Measurements from ENCODE around the gene FURIN. TPM values are rescaled to one million over a fixed set of nuclear protein-coding genes. Genes with fewer than 3 reads are reported as not detected.

FURIN gene
- total RNA-seq, 1 donor from 2014 or later: 47.6 TPM

DNA sequence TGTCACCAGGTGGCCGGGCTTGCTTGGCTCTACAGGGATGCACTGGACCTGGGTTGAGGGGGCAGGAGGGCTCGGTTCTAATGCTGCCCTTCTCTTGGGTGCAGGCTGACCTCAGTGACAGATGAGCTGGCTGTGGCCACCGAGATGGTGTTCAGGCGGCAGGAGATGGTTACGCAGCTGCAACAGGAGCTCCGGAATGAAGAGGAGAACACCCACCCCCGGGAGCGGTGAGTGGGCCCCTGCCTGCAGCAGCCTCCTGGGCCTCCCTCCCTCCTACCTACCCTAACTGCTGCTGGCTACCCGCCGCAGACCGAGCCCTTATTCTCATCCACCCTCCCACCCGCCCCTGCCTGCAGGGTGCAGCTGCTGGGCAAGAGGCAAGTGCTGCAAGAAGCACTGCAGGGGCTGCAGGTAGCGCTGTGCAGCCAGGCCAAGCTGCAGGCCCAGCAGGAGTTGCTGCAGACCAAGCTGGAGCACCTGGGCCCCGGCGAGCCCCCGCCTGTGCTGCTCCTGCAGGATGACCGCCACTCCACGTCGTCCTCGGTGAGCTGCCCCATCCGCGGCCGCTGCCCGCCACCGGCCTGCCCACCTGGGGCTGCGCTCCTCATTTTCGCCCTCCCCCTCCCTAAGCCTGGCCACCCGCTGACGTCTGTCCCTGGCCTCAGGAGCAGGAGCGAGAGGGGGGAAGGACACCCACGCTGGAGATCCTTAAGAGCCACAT is 21.5 kb downstream of the FURIN start:
- TF ChIP-seq POLR2A (IDR thresholded peaks at IDR 0.05): no peak
- no peak for TF ChIP-seq POLR2AphosphoS5 (IDR thresholded peaks at IDR 0.05; ENCODE audit: insufficient read depth in 1 of 2, low read depth in 1 of 2)
- TF ChIP-seq, protein P1, sequence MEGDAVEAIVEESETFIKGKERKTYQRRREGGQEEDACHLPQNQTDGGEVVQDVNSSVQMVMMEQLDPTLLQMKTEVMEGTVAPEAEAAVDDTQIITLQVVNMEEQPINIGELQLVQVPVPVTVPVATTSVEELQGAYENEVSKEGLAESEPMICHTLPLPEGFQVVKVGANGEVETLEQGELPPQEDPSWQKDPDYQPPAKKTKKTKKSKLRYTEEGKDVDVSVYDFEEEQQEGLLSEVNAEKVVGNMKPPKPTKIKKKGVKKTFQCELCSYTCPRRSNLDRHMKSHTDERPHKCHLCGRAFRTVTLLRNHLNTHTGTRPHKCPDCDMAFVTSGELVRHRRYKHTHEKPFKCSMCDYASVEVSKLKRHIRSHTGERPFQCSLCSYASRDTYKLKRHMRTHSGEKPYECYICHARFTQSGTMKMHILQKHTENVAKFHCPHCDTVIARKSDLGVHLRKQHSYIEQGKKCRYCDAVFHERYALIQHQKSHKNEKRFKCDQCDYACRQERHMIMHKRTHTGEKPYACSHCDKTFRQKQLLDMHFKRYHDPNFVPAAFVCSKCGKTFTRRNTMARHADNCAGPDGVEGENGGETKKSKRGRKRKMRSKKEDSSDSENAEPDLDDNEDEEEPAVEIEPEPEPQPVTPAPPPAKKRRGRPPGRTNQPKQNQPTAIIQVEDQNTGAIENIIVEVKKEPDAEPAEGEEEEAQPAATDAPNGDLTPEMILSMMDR (IDR thresholded peaks at IDR 0.05): no peak
- no peak for DNase-seq (ENCODE audit: extremely low spot score in 2 of 2)
- Histone ChIP-seq H3K9me3 (no peaks in the 10 kb centered on the region), H3K27me3 (no peaks in the 10 kb centered on the region), H3K36me3 (peaks cover 0 to 52% of the 10 kb centered on the region in 2 donors), H3K4me1 (peaks cover 21% of the 10 kb centered on the region), H3K27ac (no peak overlapping the region), H3K4me3 (no peak overlapping the region)
- intact Hi-C loops (cut with DNase I): loop anchor here (10.0 kb wide), 1 partner anchor 175 kb away; the partner anchor contains the start of gene BLM

DNA sequence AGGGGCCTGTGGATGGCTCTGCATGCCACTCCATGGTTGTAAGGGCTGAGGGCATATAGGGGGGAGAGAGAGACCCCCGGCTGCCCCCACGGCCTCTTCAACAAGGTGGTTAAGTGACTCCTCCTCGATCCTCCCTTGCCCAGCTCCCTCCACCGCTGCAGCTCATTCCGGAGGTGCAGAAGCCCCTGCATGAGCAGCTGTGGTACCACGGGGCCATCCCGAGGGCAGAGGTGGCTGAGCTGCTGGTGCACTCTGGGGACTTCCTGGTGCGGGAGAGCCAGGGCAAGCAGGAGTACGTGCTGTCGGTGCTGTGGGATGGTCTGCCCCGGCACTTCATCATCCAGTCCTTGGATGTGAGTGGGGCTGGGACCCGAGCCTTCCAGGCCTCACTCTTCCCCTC is 22.5 kb downstream of the FURIN start:
- H3K27me3 ChIP-seq: no peaks in the 10 kb centered on the region
- no peak for TF ChIP-seq POLR2AphosphoS5 (IDR thresholded peaks at IDR 0.05; ENCODE audit: insufficient read depth in 1 of 2, low read depth in 1 of 2)
- no peak for DNase-seq (ENCODE audit: extremely low spot score in 2 of 2)
- H3K4me1 ChIP-seq: peaks cover 11% of the 10 kb centered on the region
- H3K4me3 ChIP-seq: no peak overlapping the region
- H3K36me3 ChIP-seq: peaks cover 0 to 60% of the 10 kb centered on the region in 2 donors
- H3K9me3 ChIP-seq: no peaks in the 10 kb centered on the region
- intact Hi-C loops (cut with DNase I): no loop called here
- no peak overlapping the region for H3K27ac ChIP-seq

DNA sequence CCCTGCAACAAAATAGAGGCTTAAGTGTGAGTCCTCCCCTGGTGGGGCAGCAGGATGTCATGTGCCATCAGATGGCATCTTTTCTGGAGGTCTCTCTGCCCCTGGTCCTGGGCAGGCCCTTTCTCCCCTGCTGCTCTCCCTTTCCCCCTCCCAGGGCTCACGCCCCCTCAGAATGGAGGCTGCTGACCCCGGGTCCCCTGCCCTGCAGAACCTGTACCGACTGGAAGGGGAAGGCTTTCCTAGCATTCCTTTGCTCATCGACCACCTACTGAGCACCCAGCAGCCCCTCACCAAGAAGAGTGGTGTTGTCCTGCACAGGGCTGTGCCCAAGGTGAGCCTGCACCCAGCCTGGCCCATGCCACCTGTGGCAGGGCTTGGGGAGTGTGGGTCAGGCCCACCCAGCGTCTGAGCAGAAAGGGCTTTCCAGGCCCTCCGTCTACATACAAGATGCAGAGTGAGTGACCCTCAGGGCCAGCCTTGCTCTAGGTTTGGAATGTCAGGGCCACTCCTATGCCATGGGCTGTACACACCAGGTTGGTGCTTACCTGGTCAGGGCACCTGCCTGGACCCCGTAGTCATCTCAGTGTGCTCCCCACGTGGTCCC is 23.1 kb downstream of the FURIN start:
- Histone ChIP-seq H3K27me3 (no peaks in the 10 kb centered on the region), H3K36me3 (peaks cover 0 to 60% of the 10 kb centered on the region in 2 donors), H3K4me1 (peaks cover 5% of the 10 kb centered on the region), H3K4me3 (no peak overlapping the region), H3K9me3 (no peaks in the 10 kb centered on the region), H3K27ac (no peak overlapping the region)
- no peak for DNase-seq (ENCODE audit: extremely low spot score in 2 of 2)
- TF ChIP-seq, protein P1 (IDR thresholded peaks at IDR 0.05): no peak
- TF ChIP-seq POLR2AphosphoS5 (IDR thresholded peaks at IDR 0.05; ENCODE audit: insufficient read depth in 1 of 2, low read depth in 1 of 2) (no peak), POLR2A (IDR thresholded peaks at IDR 0.05) (no peak)
- intact Hi-C loops (cut with DNase I): no loop called here

DNA sequence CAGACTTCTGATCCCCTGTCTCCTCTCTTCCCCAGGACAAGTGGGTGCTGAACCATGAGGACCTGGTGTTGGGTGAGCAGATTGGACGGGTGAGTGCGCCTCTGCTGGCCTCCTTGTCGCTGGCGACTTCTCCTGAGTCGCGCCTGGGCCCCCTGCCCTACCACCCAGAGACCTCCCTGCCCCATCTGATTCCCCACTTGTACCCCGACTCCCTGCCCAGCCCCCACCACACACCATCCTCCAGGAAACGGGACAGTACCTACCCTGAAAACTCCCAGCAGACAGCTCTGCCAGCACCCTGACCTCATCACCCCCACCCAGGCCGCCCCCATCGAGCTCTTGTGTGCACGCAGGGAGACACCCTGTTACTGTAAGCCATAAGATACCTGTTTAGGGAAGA is 23.6 kb downstream of the FURIN start:
- H3K4me3 ChIP-seq: no peak overlapping the region
- H3K4me1 ChIP-seq: no peaks in the 10 kb centered on the region
- no peaks in the 10 kb centered on the region for H3K9me3 ChIP-seq
- H3K27ac ChIP-seq: no peak overlapping the region
- no peaks in the 10 kb centered on the region for H3K27me3 ChIP-seq
- H3K36me3 ChIP-seq: peaks cover 0 to 60% of the 10 kb centered on the region in 2 donors
- TF ChIP-seq POLR2AphosphoS5 (IDR thresholded peaks at IDR 0.05; ENCODE audit: insufficient read depth in 1 of 2, low read depth in 1 of 2) (no peak), POLR2A (IDR thresholded peaks at IDR 0.05) (no peak)
- TF ChIP-seq, protein P1 (IDR thresholded peaks at IDR 0.05): no peak
- no peak for DNase-seq (ENCODE audit: extremely low spot score in 2 of 2)
- intact Hi-C loops (cut with DNase I): no loop called here

DNA sequence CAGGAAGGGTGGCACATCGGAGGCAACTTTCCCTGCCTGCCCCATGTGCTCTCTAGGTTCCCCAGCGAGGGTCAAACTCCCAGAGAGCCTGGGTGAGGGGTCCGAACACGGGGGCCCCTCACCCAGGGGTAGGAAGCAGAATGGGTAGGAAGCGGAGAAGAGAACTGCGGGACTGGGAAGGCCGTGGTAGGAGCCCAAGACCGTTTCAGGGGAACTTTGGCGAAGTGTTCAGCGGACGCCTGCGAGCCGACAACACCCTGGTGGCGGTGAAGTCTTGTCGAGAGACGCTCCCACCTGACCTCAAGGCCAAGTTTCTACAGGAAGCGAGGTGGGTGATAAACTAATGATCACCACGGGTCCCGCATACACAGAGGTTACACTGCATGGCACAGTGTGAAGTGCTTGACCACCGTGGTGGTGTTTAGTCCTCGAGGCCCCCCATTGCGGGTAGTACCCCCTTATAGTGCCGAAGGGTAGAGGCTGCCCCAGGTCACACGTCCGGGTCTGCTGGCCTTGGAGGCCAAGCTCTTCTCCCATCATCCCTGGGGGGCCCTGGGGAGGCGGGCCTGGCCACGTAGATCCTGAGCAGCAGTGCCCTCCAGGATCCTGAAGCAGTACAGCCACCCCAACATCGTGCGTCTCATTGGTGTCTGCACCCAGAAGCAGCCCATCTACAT is 24.2 kb downstream of the FURIN start:
- H3K4me1 ChIP-seq: no peaks in the 10 kb centered on the region
- TF ChIP-seq POLR2AphosphoS5 (IDR thresholded peaks at IDR 0.05; ENCODE audit: insufficient read depth in 1 of 2, low read depth in 1 of 2) (no peak), POLR2A (IDR thresholded peaks at IDR 0.05) (no peak)
- TF ChIP-seq, protein P1 (IDR thresholded peaks at IDR 0.05): no peak
- peaks cover 0 to 60% of the 10 kb centered on the region in 2 donors for H3K36me3 ChIP-seq
- H3K4me3 ChIP-seq: no peak overlapping the region
- DNase-seq (ENCODE audit: extremely low spot score in 2 of 2): no peak
- intact Hi-C loops (cut with DNase I): no loop called here
- no peak overlapping the region for H3K27ac ChIP-seq
- H3K27me3 ChIP-seq: no peaks in the 10 kb centered on the region
- no peaks in the 10 kb centered on the region for H3K9me3 ChIP-seq

Data from vagina (tissue), 2 donors.